SH-SY5Y (cell line): ENCODE results near the gene TRIM67.

Experiments used
- GATA2 ChIP-seq: IDR thresholded peaks from 2 replicates; pipeline ENCODE4 v1.6.1; 2011; ENCODE audit warnings: mild to moderate bottlenecking, low read depth, low read length
- GATA3 ChIP-seq: IDR thresholded peaks from 2 replicates; pipeline ENCODE4 v1.6.1; 2011; ENCODE audit warnings: low read depth, mild to moderate bottlenecking, low read length, moderate library complexity

DNA sequence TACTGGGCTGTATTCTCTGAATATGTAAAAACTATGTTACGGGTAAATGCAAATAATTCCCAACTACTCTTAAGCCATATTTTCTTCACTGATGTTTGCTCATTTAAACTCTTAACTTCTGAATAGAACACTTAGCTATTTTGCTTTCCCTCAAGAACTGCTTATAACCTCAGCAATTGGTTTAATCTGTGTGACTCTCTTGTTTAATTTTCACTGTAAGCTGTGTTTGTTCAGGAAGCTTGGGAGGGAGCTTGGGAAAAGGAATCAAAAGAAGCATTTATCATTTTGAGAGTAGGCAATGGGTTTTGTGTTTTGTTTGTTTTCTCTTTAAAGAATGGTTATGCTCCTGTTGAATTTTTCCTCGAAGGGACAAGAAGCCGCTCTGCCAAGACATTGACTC is 103.5 kb downstream of the TRIM67 start:
- TF ChIP-seq GATA2 (no peak), GATA3 (no peak)
